Midbrain (tissue), 1 donor: Measurements from ENCODE around the gene ADRA2C.

ENCODE experiments used
- DNase-seq: peaks from one replicate; lab custom pipeline; 2025; lab: John Stamatoyannopoulos, UW

The ADRA2C gene

DNA sequence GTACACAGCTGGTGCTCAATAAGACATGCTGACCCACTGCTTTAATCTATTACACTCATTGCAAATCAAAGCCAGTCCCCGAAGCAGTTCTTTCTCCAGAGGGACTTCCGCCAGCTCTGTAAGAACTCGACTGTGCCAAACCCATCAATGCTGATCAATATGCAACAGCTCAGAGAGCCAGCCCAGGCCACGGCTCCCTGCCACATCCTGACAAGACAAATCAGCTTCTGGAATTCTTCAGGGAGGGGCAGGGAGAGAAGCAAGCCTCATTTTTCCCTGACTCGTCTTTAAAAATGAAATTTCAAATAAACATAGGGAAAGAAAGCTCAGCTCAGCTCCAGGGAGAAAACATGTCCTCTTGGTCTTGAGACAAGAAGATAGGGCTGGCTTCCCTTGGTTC, 5.3 kb upstream of the ADRA2C start:
- DNase-seq, result no peak

DNA sequence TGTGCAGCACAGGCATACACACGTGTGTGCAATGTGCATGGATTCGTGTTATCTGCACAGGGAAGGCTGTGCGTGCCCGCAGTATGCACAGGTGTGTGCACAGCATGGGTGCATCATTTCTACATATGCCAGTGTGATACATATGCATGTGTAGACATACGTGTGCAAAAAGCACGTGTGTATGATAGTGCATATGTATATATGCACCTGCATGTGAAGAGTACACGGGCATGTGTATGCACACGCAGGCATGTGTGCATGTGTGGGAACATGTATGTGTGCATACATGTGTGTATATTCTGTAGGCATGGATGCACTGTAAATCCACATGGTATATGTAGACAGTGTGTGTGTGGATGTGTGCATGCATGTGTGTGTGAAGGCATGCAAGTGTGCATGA, 3.9 kb upstream of the ADRA2C start:
- DNase-seq, result no peak

DNA sequence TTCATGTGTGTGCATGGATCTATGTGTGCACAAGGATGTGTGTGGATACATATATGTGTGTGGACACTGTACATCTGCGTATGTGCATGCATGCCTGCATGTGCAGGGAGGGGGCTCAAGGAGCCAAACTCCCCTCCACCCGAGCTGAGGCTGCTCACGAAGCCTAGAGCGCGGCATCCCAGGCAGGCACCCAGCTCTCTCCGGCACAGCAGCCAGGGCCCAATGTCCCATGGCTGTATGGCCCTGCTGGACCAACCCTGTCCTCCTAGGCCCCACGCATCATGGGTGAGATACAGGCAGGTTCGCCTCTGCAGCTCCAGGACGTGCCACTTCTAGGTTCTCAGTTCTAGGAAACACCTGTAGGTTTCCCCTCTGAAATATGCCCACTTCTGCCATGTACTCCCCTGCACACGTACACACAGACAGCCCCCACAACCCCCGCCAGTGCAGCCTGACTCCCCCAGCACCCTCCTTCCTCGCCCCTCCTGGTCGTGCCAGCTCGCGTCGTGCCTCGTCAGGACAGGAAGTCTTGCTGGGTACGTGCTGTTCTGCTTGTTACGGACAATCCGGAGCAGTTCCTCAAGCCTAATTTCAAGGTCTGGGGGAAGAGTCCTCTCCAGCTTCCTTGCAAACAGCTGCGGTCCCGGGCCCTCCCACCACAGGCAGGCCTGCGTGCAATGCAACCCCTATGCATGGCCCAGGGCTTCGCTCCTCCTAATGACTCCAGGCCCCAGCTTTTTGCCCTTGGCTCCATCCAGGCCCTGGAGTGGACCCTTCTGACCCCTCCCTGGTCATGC, 3.2 kb upstream of the ADRA2C start:
- no peak for DNase-seq

DNA sequence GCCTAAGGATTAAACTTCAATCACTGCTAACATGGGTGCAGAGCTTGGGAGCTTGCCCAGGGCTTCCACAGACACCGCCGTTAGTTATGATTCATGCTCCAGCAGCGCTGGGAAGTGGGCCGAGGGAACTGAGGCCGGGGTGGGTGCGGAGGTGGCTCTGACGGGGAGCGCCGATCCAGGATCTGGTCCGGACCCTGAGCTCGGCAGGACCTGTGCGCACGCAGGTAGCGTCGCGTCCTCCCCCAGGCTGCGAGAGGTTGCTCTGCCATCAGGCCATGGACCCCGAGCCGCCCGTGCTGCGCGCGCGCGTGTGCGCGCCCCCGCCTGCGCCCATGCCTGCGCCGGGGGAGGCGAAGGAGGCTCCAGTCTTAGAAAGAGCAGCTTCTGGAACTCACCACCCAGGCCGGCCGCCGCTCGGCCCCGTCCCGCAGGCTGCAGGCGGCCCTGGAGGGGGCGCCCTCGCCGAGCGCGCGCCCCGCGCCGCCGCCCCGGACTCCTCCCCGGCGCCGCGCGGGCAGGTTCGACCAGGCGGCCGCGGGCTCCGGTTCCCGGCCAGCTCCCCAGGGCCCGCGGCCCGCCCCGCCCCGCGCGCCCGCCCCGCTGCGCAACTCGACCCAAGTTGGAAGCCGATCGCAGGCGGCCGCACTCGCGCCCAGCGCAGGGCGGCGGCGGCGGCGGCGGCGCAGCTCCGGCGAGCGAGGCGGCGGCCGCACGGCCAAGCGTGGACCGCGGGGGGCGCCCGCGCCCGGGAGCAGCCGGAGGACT, 732 bp upstream of the ADRA2C start:
- DNase-seq, result no peak

DNA sequence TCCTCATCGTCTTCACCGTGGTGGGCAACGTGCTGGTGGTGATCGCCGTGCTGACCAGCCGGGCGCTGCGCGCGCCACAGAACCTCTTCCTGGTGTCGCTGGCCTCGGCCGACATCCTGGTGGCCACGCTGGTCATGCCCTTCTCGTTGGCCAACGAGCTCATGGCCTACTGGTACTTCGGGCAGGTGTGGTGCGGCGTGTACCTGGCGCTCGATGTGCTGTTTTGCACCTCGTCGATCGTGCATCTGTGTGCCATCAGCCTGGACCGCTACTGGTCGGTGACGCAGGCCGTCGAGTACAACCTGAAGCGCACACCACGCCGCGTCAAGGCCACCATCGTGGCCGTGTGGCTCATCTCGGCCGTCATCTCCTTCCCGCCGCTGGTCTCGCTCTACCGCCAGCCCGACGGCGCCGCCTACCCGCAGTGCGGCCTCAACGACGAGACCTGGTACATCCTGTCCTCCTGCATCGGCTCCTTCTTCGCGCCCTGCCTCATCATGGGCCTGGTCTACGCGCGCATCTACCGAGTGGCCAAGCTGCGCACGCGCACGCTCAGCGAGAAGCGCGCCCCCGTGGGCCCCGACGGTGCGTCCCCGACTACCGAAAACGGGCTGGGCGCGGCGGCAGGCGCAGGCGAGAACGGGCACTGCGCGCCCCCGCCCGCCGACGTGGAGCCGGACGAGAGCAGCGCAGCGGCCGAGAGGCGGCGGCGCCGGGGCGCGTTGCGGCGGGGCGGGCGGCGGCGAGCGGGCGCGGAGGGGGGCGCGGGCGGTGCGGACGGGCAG, 792 bp downstream of the ADRA2C start:
- DNase-seq, result no peak

DNA sequence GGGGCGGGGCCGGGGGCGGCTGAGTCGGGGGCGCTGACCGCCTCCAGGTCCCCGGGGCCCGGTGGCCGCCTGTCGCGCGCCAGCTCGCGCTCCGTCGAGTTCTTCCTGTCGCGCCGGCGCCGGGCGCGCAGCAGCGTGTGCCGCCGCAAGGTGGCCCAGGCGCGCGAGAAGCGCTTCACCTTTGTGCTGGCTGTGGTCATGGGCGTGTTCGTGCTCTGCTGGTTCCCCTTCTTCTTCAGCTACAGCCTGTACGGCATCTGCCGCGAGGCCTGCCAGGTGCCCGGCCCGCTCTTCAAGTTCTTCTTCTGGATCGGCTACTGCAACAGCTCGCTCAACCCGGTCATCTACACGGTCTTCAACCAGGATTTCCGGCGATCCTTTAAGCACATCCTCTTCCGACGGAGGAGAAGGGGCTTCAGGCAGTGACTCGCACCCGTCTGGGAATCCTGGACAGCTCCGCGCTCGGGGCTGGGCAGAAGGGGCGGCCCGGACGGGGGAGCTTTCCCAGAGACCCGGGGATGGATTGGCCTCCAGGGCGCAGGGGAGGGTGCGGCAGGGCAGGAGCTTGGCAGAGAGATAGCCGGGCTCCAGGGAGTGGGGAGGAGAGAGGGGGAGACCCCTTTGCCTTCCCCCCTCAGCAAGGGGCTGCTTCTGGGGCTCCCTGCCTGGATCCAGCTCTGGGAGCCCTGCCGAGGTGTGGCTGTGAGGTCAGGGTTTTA, 1.5 kb downstream of the ADRA2C start:
- no peak for DNase-seq

DNA sequence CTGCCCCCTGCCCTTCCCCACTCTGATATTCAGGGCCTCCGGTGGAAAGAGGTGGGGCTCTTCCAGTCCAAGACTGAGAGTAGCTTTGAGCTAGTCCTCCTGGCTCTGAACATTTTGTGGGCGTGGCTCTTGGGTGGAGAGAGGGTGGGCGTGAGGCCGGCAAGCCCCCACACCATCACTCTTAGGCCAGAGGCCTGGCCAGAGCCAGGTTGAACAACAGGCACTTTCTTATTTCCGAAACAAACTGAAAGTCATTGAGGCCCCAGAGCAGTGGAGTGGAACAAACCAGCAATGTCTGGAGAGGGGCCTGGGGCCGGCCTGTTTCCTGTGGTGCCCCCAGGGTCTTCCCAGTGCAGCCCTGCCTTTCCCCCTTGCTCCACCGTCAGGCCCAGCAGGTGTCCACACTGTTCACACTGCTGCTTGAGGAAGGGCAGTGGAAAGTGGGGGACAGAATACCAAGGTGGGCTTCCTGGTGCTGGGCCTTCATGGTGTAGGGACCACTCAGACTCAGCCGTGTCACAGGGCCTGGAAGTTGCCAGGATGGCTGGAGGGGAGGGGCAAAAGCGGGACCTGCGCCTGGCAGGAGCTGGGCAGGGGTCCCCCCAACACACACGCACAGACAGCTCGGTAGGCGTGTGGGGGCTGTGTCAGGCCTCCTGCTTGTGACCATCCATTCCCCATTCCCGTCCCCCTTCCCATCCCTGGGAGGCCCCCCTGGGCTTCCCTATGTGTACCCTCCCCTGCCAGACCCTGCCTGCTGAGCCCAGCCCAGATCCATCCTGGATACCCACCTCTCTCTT, 2.9 kb downstream of the ADRA2C start:
- no peak for DNase-seq

DNA sequence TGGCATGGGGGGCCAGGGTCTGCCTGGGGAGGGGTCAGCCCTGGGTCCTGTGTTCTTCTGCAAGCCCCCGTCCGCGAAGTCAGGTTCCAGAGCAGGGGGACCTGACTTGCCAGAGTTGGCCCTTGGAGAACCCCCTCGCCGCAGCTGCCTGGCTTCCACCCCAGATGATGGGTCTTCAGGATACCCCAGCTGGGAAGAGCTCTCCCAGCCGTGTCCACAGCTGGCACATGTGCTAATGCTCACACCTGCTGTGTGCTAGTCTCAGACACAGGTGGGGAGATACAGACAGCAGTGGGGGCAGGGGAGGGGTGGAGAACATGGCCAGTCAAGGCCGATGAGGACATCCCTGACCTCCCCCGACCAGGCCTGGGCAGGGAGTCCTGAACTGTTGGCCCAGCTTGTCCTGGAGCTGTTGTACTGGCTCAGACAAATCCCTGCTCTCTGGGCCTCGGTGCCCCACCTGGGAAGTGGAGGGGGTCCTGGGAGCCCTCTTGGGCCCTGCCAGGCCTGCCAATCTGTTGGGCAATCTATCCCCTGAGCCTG, 3.5 kb downstream of the ADRA2C start:
- DNase-seq, result no peak

DNA sequence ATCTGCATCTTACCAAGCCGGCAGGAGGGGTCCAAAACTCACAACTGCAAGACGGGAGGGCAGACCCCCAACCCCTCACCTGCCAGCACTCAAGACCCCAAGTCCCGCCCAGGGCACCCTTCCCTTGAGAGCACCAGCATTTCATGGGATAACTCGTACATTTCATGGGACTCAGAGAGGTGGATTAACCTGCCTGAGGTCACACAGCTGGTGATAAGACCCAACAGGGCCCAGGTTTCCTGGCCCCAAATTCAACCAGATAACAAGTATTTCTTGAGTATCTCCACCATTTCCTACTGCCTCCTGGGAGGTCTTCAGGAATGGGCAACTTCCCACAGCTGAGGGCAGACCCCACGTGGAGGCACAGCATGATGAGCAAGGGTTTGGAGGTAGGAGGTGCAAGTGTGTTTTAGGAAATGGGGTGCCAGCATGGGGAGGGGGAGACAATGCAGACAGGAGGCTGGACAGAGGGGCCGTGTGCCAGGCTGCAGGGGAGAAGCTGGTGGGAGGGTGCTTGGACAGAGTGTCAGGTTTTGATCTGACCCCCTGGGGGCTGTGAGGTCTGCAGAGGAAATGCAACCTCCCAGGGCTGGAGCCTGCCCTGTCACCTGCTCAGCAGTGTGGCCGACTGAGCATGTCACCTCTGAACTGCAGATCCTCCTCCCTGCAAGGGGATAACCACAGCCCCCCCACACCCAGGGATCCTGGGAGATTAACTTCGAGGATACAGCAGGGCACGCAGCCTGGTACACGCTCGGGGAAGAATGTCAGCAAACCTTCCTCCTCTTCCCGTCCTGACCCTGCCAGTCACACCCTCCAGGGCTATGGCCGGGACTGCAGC, 4.4 kb downstream of the ADRA2C start:
- no peak for DNase-seq

DNA sequence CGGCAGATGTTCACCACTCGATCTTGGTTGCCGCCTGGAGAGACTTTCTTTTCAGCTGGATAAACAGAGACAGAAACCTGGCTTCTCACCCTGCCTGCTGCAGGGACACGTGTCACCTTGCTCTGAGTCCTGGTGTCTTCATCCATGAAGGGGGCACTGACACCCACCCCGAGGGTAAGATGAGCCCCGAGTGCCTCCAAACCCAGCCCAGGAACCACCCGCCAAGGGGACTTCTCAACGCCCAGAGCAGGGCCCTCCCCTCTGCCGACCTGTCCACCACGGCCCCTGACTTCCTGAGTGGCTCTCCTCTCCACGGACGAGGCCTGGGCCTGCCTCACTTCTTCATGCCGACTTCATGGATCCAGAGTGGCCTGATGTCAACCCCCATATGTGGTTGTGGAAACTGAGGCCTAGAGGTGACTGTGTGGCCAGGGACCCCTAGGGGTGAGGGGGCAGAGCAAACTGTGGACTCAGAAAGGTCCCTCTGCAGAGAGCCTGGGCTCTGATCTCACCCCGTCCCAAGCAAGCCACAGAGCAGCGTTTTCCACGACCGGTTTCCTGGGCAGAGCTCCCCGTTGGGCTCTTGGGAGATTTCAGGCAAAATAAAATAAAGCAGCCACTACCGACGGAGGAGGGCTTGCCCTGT, 5.1 kb downstream of the ADRA2C start:
- DNase-seq, result no peak

DNA sequence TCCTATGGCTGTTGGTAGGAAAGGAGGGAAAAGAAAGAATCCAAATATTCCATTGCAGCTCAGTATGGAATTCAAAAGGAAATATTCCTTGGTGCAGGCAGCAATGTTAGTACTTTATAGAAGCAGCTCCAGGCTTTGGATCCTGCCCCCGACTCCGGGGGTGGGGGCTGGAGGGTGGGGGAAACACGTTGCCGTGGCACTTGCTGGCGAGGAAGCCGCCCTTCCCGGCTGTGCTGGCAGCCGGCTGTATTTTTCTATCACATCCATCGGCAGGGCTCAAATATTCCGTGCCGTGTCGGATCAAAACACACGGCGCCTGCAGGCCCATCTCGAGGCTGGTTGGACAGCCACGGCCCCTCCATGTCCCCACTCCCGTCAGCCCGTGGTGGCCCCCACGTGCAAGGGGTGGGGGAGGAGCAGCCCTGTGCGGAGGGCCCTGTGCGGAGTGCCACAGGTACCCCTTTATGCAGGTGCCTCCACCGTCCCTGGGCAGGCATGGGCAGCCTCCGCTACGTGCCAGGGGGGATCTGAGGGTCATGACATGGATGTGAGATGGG, 5.8 kb downstream of the ADRA2C start:
- DNase-seq, result no peak

DNA sequence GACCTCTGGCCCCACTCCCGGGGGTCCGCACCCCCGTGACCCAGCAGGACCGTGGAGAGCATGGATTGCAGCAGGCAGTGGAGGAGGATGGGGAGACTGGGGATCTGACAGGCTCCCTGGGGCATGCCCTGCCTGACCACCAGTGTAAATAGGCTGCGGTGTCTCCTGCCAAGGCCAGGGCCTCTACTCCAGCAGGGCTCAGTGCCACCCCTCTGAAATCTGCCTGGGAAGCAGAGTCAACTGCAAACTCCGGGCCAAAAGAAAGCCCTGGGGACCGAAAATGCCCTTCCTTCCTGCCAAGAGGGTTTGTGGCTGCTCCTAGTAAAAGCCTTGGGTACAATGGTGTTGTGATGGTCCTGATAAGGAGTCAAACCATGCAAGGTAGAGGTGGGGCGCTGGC, 6.4 kb downstream of the ADRA2C start:
- DNase-seq, result no peak

DNA sequence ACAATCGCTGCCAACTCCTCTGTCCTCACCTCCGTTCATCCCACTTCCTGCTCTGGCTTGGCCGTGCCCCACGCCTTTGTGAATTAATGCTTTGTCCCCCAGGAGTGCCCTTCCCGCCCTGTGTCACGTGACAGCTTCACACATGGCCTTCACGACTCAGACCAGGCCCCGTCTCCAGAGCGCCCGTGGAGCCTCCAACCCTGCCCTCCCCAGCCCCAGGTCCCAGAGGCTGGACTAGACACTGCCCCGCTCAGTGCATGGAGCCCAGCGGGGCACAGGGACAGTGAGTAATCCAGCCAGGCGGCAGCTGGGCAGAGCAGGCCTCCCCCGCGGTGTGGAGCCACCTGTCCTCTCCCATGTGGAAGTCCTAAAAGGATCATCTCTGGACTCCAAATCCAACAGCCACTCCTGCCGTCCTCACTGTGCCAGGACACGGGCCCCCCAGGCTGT, 7.4 kb downstream of the ADRA2C start:
- DNase-seq, result no peak

DNA sequence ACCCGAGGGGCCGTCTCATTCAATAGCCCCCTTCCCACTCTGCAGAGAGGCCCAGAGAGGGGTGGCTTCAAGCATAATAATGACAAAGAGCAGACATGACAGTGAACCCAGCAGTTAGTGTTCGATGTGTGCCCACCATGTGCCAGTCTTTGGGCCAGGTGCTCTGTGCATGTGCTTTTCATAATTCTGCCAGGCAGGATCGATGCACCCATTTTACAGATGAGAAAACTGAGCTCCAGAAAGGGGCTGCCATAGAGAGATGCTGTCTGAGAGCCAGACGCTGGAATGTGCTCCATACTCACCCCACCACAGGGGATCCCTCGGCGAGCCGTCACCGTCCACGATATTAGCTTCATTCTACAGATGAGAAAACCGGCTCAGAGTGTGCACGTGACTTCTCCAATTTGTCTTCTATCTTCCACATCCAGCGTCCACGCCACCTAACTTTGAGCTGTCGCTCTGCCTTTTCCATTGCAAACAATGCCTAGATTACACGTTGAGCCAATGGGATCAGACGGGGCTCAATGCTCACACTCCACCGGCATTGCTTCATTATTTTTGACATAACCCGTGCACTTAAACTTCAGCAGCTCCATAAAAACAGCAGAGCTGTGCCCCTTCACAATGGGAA, 8.2 kb downstream of the ADRA2C start:
- DNase-seq, result no peak

DNA sequence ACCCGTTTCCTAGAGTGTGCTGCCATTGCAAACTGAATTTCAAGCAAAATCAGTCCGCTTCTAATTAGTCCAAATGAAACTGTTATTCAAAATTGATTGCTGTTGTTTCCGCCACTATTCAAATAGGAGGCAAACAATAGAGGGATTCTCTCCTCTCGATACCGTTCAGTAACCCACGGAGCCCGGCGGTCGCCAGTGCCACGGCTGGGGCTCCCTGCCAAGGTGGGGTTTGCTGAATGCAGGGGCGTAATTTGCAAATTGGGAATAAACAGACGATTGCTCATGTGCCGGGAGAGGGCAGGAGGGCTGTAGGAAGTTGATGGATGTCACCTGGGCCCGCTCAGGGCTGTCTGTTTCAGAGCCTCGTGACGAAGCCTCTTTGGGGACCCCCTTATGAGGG, 8.8 kb downstream of the ADRA2C start:
- DNase-seq, result no peak

DNA sequence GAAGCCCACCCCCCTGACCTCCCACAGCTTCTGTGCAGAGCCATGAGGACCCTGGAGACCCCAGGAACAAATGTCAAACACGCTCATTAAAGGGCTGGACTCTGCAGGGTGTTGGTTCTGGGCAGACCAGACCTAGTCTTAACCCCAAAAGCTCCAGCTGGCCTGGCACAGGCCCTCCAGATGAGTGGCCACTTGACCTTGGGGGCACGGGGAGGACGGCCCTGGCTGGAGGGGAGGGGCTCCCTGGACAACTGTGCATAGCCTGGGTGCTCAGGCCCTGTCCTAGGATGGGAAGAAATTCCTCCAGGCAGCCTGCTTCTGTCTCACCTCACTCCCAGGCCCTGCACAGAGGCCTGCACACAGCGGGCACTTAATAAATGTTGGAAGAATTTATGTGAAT, 9.4 kb downstream of the ADRA2C start:
- DNase-seq, result no peak

DNA sequence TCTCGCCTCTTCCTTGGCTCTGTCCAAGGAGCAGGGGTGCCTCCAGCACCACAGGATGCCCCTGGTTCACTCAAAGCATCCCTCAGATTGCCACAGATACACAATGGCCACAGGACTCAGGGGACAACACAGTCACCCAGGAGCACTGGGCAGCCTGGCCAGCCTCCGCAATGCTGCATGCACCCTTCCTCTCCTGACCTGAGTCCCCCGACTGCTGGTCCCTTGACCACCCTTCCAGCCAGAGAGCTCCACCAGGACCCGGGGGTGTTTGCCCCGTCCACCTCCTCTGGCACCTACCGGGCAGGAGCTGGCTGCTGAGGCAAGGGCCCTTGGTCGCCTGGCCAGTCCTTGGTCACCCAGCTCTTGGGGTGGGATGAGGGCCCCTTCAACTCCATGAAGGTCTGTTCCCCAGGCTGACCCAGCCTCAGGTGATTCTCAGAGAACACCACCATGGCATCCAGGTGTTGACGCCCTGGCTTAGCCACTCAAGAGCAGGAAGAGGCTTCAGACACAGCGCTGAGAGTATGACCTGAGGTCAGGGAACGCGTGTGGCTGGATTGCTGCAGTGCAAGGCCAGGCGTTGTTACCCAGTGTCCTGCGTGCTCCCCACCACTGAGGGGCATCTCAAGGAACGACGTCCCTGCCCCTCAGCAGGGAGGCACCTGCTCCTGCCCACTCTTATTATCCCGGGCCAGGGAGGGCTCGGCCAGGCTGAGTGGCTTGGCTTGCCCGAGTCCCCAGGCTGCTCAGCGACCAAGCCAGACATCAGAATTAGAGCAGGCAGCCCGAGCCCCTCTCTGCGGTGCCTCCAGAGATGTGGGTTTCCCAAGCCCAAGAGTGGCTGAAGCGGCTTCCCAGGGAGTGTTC, 10.2 kb downstream of the ADRA2C start:
- no peak for DNase-seq

DNA sequence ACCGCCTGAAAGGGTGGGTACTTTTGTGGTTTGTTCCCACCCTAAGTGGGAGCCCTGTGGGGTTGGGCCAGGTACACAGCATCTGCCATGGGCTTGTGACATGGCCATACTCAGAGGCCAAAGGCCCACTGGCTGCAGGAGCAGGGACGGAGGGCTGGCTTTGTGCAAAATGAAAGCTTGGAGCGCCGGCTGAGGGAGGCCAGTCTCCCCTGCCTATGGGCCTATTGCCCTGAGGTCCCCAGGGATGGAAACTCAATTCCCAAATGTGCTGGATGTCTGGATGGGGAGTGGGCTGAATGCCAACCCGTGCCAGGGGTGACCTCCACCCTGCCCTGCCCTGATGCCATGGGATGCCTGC, 10.8 kb downstream of the ADRA2C start:
- no peak for DNase-seq
